Left ventricle myocardium inferior (tissue), 1 donor: ENCODE results near the gene PNPLA3. TPM values are rescaled to one million over a fixed set of nuclear protein-coding genes. Genes with fewer than 3 reads are reported as not detected.

ENCODE experiments used
- DNase-seq: peaks from one replicate; pipeline ENCODE4 v3.0.0-alpha.2; 2020
- H3K27ac ChIP-seq: fragments of 200-600 bp; replicated peaks from 2 replicates; pipeline ENCODE4 v1.8.0; 2021
- H3K27me3 ChIP-seq: fragments of 200-600 bp; 2 replicates; pipeline ENCODE4 v1.8.0; 2021; ENCODE audit warnings: low read depth
- H3K36me3 ChIP-seq: fragments of 200-600 bp; 2 replicates; pipeline ENCODE4 v1.8.0; 2021
- H3K4me1 ChIP-seq: fragments of 200-600 bp; 2 replicates; pipeline ENCODE4 v1.8.0; 2021
- H3K4me3 ChIP-seq: fragments of 200-600 bp; 2 replicates; pipeline ENCODE4 v1.8.0; 2021; ENCODE audit warnings: mild to moderate bottlenecking, moderate library complexity
- H3K9me3 ChIP-seq: fragments of 200-600 bp; replicated peaks from 2 replicates; pipeline ENCODE4 v1.8.0; 2021
- CTCF ChIP-seq: fragments of 200-600 bp; IDR thresholded peaks from 2 replicates; pipeline ENCODE4 v1.8.0; 2021; ENCODE audit warnings: antibody characterized with exemption, mild to moderate bottlenecking, borderline replicate concordance
- intact Hi-C: fragments of 100-400 bp; cut with micrococcal nuclease; formaldehyde crosslinking; loops from one replicate; pipeline ENCODE4 v1.11.0; 2022
- total RNA-seq: library from RNA; stranded (reverse); fragmentation: NEBNext Ultra II Directional; extraction: Animal tissue kit (Norgen Biotek cat#: 25700); gene quantifications from one replicate; pipeline ENCODE4 v1.2.1, GENCODE V29; 2021
- donor health status: DM: no; HTN: yes; CAD: no; lungs with severe emphysema.

PNPLA3 gene
- total RNA-seq, 1 donor from 2014 or later, result not detected

- Histone ChIP-seq H3K4me3 (peak overlapping the region; percentile 98), H3K27me3 (peaks cover 10% of the 10 kb centered on the region), H3K36me3 (no peaks in the 10 kb centered on the region), H3K27ac (peak overlapping the region; percentile 96), H3K9me3 (no peaks in the 10 kb centered on the region), H3K4me1 (peaks cover 46% of the 10 kb centered on the region)
- DNase-seq, result no peak
- intact Hi-C loops, result no loop called here
- TF ChIP-seq CTCF, result no peak
These were observed 33.3 kb downstream of the PNPLA3 start for GRCh38 chr22:43956805-43957463.

- peaks cover under 1% of the 10 kb centered on the region for H3K36me3 ChIP-seq
- H3K4me1 ChIP-seq, result peaks cover 46% of the 10 kb centered on the region
- H3K27ac ChIP-seq, result no peak overlapping the region
- peaks cover 1% of the 10 kb centered on the region for H3K27me3 ChIP-seq
- no peak for DNase-seq
- H3K4me3 ChIP-seq, result no peak overlapping the region
- intact Hi-C loops, result no loop called here
- no peaks in the 10 kb centered on the region for H3K9me3 ChIP-seq
- TF ChIP-seq CTCF, result no peak
These were observed 34.3 kb downstream of the PNPLA3 start for GRCh38 chr22:43957871-43958270.

- no peaks in the 10 kb centered on the region for H3K9me3 ChIP-seq
- TF ChIP-seq CTCF, result no peak
- no peaks in the 10 kb centered on the region for H3K27me3 ChIP-seq
- H3K4me1 ChIP-seq, result peaks cover 5% of the 10 kb centered on the region
- intact Hi-C loops, result no loop called here
- H3K36me3 ChIP-seq, result peaks cover 65% of the 10 kb centered on the region
- H3K27ac ChIP-seq, result no peak overlapping the region
- H3K4me3 ChIP-seq, result no peak overlapping the region
- DNase-seq, result no peak
These were observed 40.8 kb downstream of the PNPLA3 start for GRCh38 chr22:43964314-43964857.

- no peaks in the 10 kb centered on the region for H3K27me3 ChIP-seq
- H3K4me1 ChIP-seq, result peaks cover 5% of the 10 kb centered on the region
- no peak for DNase-seq
- intact Hi-C loops, result no loop called here
- H3K4me3 ChIP-seq, result no peak overlapping the region
- TF ChIP-seq CTCF, result no peak
- peaks cover 92% of the 10 kb centered on the region for H3K36me3 ChIP-seq
- no peaks in the 10 kb centered on the region for H3K9me3 ChIP-seq
- no peak overlapping the region for H3K27ac ChIP-seq
These were observed 43.5 kb downstream of the PNPLA3 start for GRCh38 chr22:43967069-43967468.

- TF ChIP-seq CTCF, result no peak
- Histone ChIP-seq H3K27me3 (no peaks in the 10 kb centered on the region), H3K4me3 (no peak overlapping the region), H3K9me3 (no peaks in the 10 kb centered on the region), H3K36me3 (peaks cover 99% of the 10 kb centered on the region), H3K4me1 (peaks cover 5% of the 10 kb centered on the region), H3K27ac (no peak overlapping the region)
- intact Hi-C loops, result no loop called here
- DNase-seq, result no peak
These were observed 45.0 kb downstream of the PNPLA3 start for GRCh38 chr22:43968614-43969013.
